GM10266 (cell line): ENCODE measurements around the gene RABGGTA.
A peak's percentile ranks its signal among the peaks of the same experiment; 100 is the strongest.

Experiments used
- DNase-seq: peaks from one replicate; pipeline ENCODE4 v3.0.0; 2012; ENCODE audit errors: extremely low spot score
- CTCF ChIP-seq: IDR thresholded peaks from 2 replicates; pipeline ENCODE4 v1.5.1; 2012; ENCODE audit warnings: mild to moderate bottlenecking, low read depth; ENCODE audit not compliant: control insufficient read depth, insufficient read depth; ENCODE audit errors: missing control alignments

The RABGGTA gene

DNA sequence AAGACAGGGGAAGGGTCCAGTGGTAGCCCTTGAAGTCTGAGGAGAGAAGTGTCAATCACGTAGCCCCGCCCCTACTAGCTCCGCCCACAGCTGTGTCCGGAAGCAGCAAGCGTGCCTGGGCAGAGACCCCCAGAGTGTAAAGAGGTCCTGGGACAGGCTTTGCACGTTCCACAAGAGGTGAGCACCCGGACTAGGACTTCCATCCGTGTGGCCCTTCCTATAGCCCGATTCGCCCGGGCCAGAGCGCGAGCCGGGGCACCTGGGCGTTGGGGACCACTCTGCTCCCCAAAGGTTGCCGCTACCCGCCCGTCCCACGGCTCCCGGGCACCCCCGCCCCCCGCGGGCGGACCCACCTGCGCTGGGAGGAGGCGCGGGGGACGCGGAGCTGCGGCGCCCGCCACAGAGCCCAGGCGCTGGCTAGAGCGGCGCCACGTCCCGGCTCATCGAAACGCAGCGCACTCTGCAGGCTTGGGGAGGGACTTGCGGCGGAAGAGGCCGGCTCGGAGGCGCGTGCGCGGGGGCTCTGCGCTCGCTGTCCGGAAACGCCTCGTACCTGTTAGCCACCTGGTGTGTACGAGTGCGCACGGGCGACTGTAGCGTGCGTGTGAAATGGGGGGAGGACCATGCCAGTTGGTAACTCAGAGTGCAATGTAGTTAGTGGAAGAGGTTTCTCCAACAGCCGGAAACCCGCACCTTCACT is at the start of gene RABGGTA:
RABGGTA (minus strand) TSS at position 464 of the 700 bp plus-strand sequence. CDS start 482 bp downstream, outside the sequence.
- TF ChIP-seq CTCF, result peak; percentile 98
- DNase-seq, result peak; percentile 94

DNA sequence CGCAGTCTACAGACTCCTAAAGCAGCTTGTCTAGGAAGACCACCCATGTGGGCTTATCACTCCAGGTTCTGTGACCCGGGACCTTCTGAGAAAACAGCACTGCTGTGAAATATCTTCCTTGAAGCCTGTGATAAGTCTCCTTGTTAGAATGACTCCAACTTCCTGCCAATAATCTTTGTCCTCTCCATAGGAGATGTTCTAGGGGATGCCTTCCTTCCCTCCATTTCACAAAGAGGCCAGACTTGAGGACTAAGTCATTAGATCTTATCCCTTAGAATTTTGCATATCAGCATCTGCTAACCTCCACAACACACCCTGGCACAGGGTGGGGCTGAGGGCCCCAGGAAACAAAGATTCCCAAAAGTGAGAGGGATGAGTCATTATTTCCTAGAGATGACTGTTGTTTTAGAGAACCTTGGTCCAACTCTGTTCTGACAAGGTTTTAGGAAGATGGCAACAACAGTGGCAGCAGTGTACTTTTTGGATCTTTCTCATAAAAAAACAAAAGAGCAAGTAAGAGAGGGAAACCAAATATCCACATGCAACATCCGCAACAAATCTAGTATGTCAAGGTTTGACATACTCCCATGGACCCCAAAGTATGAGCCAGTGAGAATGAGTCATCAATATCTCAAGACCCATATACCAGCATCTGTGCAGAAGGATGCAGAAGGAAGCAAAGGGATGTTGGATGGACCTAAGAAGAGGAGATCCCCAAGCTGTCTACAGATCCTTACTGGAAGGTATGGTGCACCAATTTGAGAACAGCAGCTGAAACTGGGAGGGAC is 45.9 kb upstream of the RABGGTA start:
- no peak for DNase-seq
- no peak for TF ChIP-seq CTCF

GRCh38 chr14:24316597-24316950 is 45.2 kb upstream of the RABGGTA start:
- TF ChIP-seq CTCF, result no peak
- no peak for DNase-seq

DNA sequence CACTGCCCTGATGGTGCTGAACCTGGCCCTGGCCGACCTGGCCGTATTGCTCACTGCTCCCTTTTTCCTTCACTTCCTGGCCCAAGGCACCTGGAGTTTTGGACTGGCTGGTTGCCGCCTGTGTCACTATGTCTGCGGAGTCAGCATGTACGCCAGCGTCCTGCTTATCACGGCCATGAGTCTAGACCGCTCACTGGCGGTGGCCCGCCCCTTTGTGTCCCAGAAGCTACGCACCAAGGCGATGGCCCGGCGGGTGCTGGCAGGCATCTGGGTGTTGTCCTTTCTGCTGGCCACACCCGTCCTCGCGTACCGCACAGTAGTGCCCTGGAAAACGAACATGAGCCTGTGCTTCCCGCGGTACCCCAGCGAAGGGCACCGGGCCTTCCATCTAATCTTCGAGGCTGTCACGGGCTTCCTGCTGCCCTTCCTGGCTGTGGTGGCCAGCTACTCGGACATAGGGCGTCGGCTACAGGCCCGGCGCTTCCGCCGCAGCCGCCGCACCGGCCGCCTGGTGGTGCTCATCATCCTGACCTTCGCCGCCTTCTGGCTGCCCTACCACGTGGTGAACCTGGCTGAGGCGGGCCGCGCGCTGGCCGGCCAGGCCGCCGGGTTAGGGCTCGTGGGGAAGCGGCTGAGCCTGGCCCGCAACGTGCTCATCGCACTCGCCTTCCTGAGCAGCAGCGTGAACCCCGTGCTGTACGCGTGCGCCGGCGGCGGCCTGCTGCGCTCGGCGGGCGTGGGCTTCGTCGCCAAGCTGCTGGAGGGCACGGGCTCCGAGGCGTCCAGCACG is 44.6 kb upstream of the RABGGTA start:
- TF ChIP-seq CTCF, result no peak
- DNase-seq, result no peak

GRCh38 chr14:24315243-24315806 is 43.9 kb upstream of the RABGGTA start:
- no peak for TF ChIP-seq CTCF
- DNase-seq, result no peak

- DNase-seq, result no peak
- no peak for TF ChIP-seq CTCF
Observed at GRCh38 chr14:24314377-24315193, 43.2 kb upstream of the RABGGTA start.
